ENCODE results near the gene RHBDL1. TPM values are rescaled to one million over a fixed set of nuclear protein-coding genes. Genes with fewer than 3 reads are reported as not detected.

Gene RHBDL1
- total and polyA plus RNA-seq, 10 of the 15 experiments (the other 5 are each of a cell fraction or from before 2014, with no cell fraction given) = 0.04 to 1.3 (median 0.65) TPM; not detected in 5

GRCh38 chr16:660459-661183 is 14.8 kb upstream of the RHBDL1 start (continued):
- TF ChIP-seq RAD21 (IDR thresholded peaks at IDR 0.05; ENCODE audit: insufficient read depth, low read depth, low read length) (peak; percentile 23; the same call in 1 of the 2 replicates), DPF2 (IDR thresholded peaks at IDR 0.05) (no peak), MXI1 (IDR thresholded peaks at IDR 0.05; ENCODE audit: low read depth, low read length) (0 out of 2 replicates have a peak, but pooled peaks have one; percentile 35), SUZ12 (IDR thresholded peaks at IDR 0.05; ENCODE audit: unreplicated experiment) (no peak), RUNX3 (IDR thresholded peaks at IDR 0.05; ENCODE audit: low read length) (no peak), NKRF (conservative IDR thresholded peaks at IDR 0.05) (no peak), TCF7 (IDR thresholded peaks at IDR 0.05; ENCODE audit: borderline replicate concordance) (no peak), YY1 (IDR thresholded peaks at IDR 0.05; ENCODE audit: low read depth, low read length) (peak; percentile 38; the same call in 1 of the 2 replicates), USF1 (IDR thresholded peaks at IDR 0.05; ENCODE audit: borderline replicate concordance, extremely low read length, insufficient read depth, low read depth, low read length) (no peak), E4F1 (IDR thresholded peaks at IDR 0.05; ENCODE audit: borderline replicate concordance, partially characterized antibody) (no peak), KAT2A (conservative IDR thresholded peaks at IDR 0.05; ENCODE audit: control insufficient read depth, low read depth, low read length) (no peak), E2F4 (IDR thresholded peaks at IDR 0.05; ENCODE audit: low read depth, low read length) (no peak), PAX8 (IDR thresholded peaks at IDR 0.05) (no peak), TCF12 (IDR thresholded peaks at IDR 0.05; ENCODE audit: low read depth, low read length) (0 out of 2 replicates have a peak, but pooled peaks have one; percentile 4), SIN3A (IDR thresholded peaks at IDR 0.05; ENCODE audit: low read depth, low read length) (0 out of 2 replicates have a peak, but pooled peaks have one; percentile 20), PKNOX1 (IDR thresholded peaks at IDR 0.05) (peak; percentile 24; the same call in 1 of the 2 replicates), POLR2A (IDR thresholded peaks at IDR 0.05; ENCODE audit: low read depth, low read length) (no peak), ZNF24 (IDR thresholded peaks at IDR 0.05) (no peak), JUNB (IDR thresholded peaks at IDR 0.05) (no peak)
